Subcutaneous preadipocyte (primary cell): ENCODE measurements around the gene THEM5. TPM values are rescaled to one million over a fixed set of nuclear protein-coding genes. Genes with fewer than 3 reads are reported as not detected.

Experiments used
- small RNA-seq: library from RNA; depleted of rRNA; stranded (forward); fragments of <200 nt; gene quantifications from one replicate; pipeline ENCODE3, GENCODE V24; 2012
- total RNA-seq: library from RNA; depleted of rRNA; stranded (reverse); fragments of >200 nt; gene quantifications from 2 replicates; pipeline ENCODE4 v1.2.3, GENCODE V29; 2012

THEM5 gene, protein sequence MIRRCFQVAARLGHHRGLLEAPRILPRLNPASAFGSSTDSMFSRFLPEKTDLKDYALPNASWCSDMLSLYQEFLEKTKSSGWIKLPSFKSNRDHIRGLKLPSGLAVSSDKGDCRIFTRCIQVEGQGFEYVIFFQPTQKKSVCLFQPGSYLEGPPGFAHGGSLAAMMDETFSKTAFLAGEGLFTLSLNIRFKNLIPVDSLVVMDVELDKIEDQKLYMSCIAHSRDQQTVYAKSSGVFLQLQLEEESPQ
- total RNA-seq, result not detected in 2 replicates

DNA sequence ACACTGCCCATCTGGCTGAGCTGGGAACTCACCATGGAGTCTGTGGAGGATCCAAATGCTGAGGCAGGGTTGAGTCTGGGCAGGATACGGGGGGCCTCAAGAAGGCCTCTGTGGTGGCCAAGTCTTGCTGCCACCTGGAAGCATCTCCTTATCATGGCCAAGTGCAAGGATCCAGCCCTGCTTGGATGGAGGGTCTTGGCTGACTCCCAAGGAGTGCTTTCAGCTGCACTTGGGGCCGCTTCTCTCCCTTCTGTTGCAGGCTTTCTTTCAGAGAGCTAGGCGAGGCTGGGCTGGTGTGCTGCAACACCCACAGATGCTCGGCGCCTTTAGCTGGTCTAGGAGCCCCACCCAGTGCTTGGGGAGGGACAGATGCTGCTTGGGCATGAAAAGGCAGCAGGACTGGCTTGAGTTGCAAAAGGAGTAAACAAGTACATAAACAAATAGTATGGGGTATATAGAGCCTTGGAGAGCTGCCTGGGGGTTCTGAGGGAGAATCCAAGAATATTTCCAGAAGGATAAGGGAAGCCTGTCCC, at the start of gene THEM5:
THEM5 (minus strand) TSS at position 302 of the 533 bp plus-strand sequence; CDS start at position 155, 147 bp downstream.

GRCh38 chr1:151839457-151840403, 13.8 kb downstream of the THEM5 start, which contains the start of gene C2CD4D:
Gene C2CD4D, minus strand, starts transcription at chr1:151839820. Its CDS starts 831 bp downstream, at chr1:151838989.

GRCh38 chr1:151831605-151832004, 21.9 kb downstream of the THEM5 start, which contains the start of gene RORC:
Gene RORC, minus strand, starts transcription at chr1:151831802. Its CDS starts 38 bp downstream, at chr1:151831764.

GRCh38 chr1:151805066-151805820, 48.3 kb downstream of the THEM5 start, which contains the start of gene LINGO4:
Gene LINGO4, minus strand, starts transcription at chr1:151805419. Its CDS starts 2,715 bp downstream, at chr1:151802704.

Small RNA genes within 50 kb of the gene (small RNA-seq; reads per million reads assigned to genes)
- not detected for gene RF00019

Other genes starting within 250 kb of the THEM5 start
- gene SNX27, start 241.7 kb downstream of the THEM5 start, total RNA-seq, result 28.3 and 33.2 TPM in 2 replicates
- gene CELF3, start 136.9 kb downstream of the THEM5 start, total RNA-seq, result not detected in 2 replicates
- gene RIIAD1, start 132.2 kb downstream of the THEM5 start, total RNA-seq, result not detected in 2 replicates
- gene MRPL9, start 90.2 kb downstream of the THEM5 start, total RNA-seq, result 88.6 and 91.9 TPM in 2 replicates
- gene TDRKH, start 63.2 kb downstream of the THEM5 start, total RNA-seq, result 1.8 and 3.5 TPM in 2 replicates
- not detected in 2 replicates for gene LINGO4, start 48.3 kb downstream of the THEM5 start, total RNA-seq
- gene RORC, start 21.9 kb downstream of the THEM5 start, total RNA-seq, result not detected in 2 replicates
- gene C2CD4D, start 13.9 kb downstream of the THEM5 start, total RNA-seq, result not detected in 2 replicates
- gene THEM4, start 55.8 kb upstream of the THEM5 start, total RNA-seq, result 11.4 and 13.1 TPM in 2 replicates
- 147 and 245 TPM in 2 replicates for gene S100A10, start 140.1 kb upstream of the THEM5 start, total RNA-seq
- 192 and 236 TPM in 2 replicates for gene S100A11, start 183.3 kb upstream of the THEM5 start, total RNA-seq
- gene TCHHL1, start 235.4 kb upstream of the THEM5 start, total RNA-seq, result not detected in 2 replicates